SJSA1 (cell line): ENCODE data around the gene FAM118B. TPM values are rescaled to one million over a fixed set of nuclear protein-coding genes. Genes with fewer than 3 reads are reported as not detected.

Experiments
- DNase-seq, 2 experiments: peaks; one replicate each; pipeline ENCODE4 v3.0.0-alpha.2; 2015 to 2020; ENCODE audit warnings: low spot score in 2 of 2, low read depth in 1 of 2
- H3K27ac ChIP-seq: fragments of 250-450 bp; sonication (Bioruptor Pico); 2 replicates; pipeline ENCODE4 v1.5.1; 2020; ENCODE audit warnings: mild to moderate bottlenecking, moderate library complexity
- H3K27me3 ChIP-seq: fragments of 250-450 bp; sonication (Bioruptor Pico); replicated peaks from 2 replicates; pipeline ENCODE4 v1.5.1; 2020; ENCODE audit warnings: mild to moderate bottlenecking, moderate library complexity
- H3K36me3 ChIP-seq: fragments of 250-450 bp; sonication (Bioruptor Pico); 2 replicates; pipeline ENCODE4 v1.5.1; 2020; ENCODE audit warnings: mild to moderate bottlenecking
- H3K4me1 ChIP-seq: fragments of 250-450 bp; sonication (Bioruptor Pico); replicated peaks from 2 replicates; pipeline ENCODE4 v1.6.1; 2021; ENCODE audit warnings: mild to moderate bottlenecking
- H3K4me3 ChIP-seq: fragments of 250-450 bp; sonication (Bioruptor Pico); 2 replicates; pipeline ENCODE4 v1.5.1; 2020; ENCODE audit warnings: mild to moderate bottlenecking
- H3K9me3 ChIP-seq: fragments of 250-450 bp; sonication (Bioruptor Pico); replicated peaks from 2 replicates; pipeline ENCODE4 v1.5.1; 2020; ENCODE audit warnings: mild to moderate bottlenecking
- total RNA-seq: library from RNA; depleted of rRNA; stranded (reverse); fragments of >200 nt; shearing (Covaris generic); gene quantifications from 2 replicates; pipeline ENCODE4 v1.2.3, GENCODE V29; 2014

The FAM118B gene
- total RNA-seq, 1 experiment from 2014 or later, result 12.2 TPM

DNA sequence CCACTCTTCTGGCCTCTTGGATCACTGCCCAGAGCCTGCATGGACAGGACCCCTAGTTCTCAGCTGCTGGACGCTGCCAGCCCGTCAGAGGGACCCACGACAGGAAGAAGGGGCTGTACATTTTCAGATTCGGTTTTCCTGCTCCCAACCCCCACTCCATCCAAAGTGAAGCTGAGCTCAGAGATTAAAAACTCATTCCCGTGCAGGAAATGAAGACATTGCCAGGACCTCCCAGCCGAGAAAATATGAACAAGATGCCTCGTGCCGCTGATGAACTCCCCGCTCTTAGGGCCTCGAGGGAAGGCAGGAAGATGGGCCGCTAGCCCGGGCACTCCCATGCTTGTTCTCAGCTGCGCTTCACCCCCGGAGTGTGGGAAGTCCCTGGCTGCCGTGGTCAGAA lies 36.2 kb upstream of the FAM118B start:
- Histone ChIP-seq H3K27me3 (no peaks in the 10 kb centered on the region; the same call in 1 of the 2 replicates), H3K9me3 (no peaks in the 10 kb centered on the region), H3K36me3 (no peaks in the 10 kb centered on the region), H3K27ac (no peak overlapping the region), H3K4me1 (no peaks in the 10 kb centered on the region), H3K4me3 (no peak overlapping the region)
- DNase-seq, result no peak

DNA sequence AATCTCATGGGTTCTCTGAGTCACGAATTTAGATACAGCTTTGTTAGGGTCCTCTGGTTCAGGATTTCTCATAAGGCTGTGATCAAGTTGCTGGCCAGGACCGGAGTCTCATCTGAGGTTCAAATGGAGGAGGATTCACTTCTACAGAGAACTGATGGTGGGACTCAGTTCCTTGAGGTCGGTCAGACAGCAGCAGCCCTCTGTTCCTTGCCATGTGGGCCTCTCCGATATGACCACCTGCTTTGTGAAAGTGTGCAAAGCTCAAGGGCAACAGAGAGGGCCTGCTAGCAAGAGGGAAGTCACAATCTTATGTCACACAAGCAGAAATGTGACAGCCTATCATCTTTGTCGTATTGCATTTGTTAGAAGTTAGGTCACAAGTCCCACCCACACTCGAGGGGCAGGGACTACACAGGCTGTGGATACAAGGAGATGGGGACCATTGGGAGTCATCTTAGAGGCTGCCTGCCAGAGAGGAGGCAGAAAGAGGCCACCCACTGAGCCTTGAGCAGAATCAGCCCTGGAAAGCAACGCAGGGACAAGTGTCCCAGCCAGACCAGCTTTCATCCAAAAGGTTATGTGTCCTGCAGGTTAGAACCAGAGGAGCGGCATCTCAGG lies 34.6 kb upstream of the FAM118B start:
- Histone ChIP-seq H3K27me3 (no peaks in the 10 kb centered on the region; the same call in 1 of the 2 replicates), H3K4me1 (no peaks in the 10 kb centered on the region), H3K9me3 (no peaks in the 10 kb centered on the region), H3K4me3 (no peak overlapping the region), H3K36me3 (no peaks in the 10 kb centered on the region), H3K27ac (no peak overlapping the region)
- DNase-seq, result no peak

DNA sequence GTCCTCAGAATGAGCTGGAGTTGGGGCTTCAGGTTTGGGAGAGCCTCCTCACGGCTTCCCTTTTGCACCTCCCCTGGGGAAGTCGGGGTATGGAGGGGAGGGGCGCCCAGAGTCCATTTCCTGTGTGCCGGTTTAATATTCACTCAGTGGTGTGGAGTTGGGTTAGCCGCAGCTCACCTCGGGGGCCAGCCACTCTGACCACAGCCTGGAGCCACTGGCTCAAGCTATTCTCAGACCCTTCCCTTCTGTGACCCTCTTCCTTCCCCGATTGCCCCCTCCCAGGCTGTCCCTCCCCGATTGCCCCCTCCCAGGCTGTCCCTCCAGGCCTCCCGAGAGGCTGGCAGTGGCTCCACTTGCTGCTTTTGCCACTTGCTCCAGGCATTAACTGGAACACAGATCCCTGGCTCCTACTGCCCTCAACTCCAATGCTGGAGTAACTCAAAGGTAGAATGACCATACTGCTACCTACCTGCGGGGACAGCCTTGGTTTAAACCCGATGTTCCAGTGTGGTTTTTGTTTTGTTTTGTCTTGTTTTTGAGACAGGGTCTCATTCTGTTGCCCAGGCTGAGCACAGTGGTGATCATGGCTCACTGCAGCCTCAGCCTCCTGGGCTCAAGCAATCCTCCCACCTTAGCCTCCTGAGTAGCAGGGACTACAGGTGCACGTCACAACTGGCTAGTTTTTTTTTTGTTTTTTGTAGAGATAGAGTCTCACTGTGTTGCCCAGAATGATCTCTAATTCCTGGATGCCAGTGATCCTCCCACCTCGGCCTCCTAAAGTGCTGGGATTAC lies 29.4 kb upstream of the FAM118B start:
- Histone ChIP-seq H3K36me3 (no peaks in the 10 kb centered on the region), H3K4me3 (no peak overlapping the region), H3K4me1 (no peaks in the 10 kb centered on the region), H3K9me3 (no peaks in the 10 kb centered on the region), H3K27me3 (no peaks in the 10 kb centered on the region), H3K27ac (no peak overlapping the region)
- no peak for DNase-seq

DNA sequence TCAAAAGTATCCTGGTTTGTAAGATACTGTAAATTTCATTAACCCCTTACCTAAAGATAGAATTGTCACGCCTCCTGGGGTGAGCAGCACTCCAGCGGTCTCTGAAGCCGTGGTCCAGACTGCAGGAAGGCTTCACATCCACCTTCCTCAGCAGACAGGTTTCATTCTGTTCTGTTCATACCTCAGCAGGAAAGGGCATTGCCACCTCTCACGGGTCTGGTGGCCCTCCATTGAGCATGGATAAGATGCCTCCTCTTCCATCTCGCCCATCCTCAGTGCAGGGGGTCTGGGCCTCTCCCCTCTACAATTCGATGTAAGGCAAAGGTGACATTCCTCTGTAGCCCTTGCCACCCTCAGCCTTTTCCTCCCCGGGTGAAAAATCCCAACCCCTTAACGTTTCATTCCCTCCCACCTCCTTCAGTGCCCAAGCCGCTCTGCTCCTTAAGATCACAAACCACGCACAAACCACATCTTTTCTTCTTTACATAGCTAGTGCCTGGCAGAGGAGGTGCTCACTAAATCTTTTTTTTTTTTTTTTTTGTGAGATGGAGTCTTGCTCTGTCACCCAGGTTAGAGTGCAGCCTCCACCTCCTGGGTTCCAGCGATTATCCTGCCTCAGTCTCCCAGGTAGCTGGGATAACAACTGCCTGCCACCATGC lies 28.7 kb upstream of the FAM118B start:
- no peak for DNase-seq
- Histone ChIP-seq H3K27ac (no peak overlapping the region), H3K4me1 (no peaks in the 10 kb centered on the region), H3K27me3 (no peaks in the 10 kb centered on the region), H3K9me3 (no peaks in the 10 kb centered on the region), H3K4me3 (no peak overlapping the region), H3K36me3 (no peaks in the 10 kb centered on the region)

GRCh38 chr11:126185259-126186024 lies 26.1 kb upstream of the FAM118B start:
- no peak overlapping the region for H3K27ac ChIP-seq
- H3K27me3 ChIP-seq, result no peaks in the 10 kb centered on the region
- H3K4me1 ChIP-seq, result no peaks in the 10 kb centered on the region
- no peak for DNase-seq
- H3K36me3 ChIP-seq, result no peaks in the 10 kb centered on the region
- H3K4me3 ChIP-seq, result no peak overlapping the region
- H3K9me3 ChIP-seq, result no peaks in the 10 kb centered on the region

DNA sequence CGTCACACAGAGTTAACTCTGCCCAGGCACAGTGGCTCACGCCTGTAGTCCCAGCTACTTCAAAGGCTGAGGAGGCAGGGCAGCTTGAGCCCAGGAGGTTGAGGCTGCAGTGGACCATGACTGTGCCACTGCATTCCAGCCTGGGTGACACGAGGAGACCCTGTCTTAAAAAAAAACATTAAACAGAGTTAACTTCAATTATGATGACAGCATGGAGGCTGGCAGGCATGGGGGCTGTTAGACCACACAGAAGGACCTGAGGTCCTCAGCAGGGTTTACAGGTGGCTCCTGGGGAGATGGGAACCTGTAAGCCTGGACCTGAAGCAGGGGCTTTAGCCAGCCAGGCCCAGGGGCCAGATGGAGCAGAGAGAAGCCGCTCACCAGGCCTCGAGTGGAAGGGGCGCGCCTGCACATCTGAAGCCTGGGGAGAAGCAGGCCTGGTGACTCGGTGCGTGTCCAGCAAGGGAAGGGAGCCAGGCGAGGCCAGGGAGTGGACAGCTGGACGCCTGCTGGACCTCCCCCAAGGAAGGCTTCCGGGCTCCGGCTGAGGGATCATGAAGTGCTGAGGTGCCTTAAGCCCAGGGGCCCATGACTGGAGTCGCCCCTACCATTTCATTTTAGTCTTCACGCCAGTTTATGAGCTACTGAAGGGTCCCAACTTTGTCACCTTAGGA lies 25.4 kb upstream of the FAM118B start:
- no peaks in the 10 kb centered on the region for H3K4me1 ChIP-seq
- no peaks in the 10 kb centered on the region for H3K27me3 ChIP-seq
- H3K4me3 ChIP-seq, result no peak overlapping the region
- no peaks in the 10 kb centered on the region for H3K36me3 ChIP-seq
- DNase-seq, result no peak
- no peak overlapping the region for H3K27ac ChIP-seq
- no peaks in the 10 kb centered on the region for H3K9me3 ChIP-seq

GRCh38 chr11:126186708-126187529 lies 24.7 kb upstream of the FAM118B start:
- H3K36me3 ChIP-seq, result no peaks in the 10 kb centered on the region
- no peaks in the 10 kb centered on the region for H3K27me3 ChIP-seq
- DNase-seq, result no peak
- H3K27ac ChIP-seq, result no peak overlapping the region
- no peak overlapping the region for H3K4me3 ChIP-seq
- H3K4me1 ChIP-seq, result no peaks in the 10 kb centered on the region
- H3K9me3 ChIP-seq, result no peaks in the 10 kb centered on the region

- Histone ChIP-seq H3K4me1 (no peaks in the 10 kb centered on the region), H3K27ac (no peak overlapping the region), H3K36me3 (no peaks in the 10 kb centered on the region), H3K9me3 (no peaks in the 10 kb centered on the region), H3K4me3 (no peak overlapping the region), H3K27me3 (no peaks in the 10 kb centered on the region)
- DNase-seq, result no peak
These were observed 23.1 kb upstream of the FAM118B start for GRCh38 chr11:126188332-126189108.

DNA sequence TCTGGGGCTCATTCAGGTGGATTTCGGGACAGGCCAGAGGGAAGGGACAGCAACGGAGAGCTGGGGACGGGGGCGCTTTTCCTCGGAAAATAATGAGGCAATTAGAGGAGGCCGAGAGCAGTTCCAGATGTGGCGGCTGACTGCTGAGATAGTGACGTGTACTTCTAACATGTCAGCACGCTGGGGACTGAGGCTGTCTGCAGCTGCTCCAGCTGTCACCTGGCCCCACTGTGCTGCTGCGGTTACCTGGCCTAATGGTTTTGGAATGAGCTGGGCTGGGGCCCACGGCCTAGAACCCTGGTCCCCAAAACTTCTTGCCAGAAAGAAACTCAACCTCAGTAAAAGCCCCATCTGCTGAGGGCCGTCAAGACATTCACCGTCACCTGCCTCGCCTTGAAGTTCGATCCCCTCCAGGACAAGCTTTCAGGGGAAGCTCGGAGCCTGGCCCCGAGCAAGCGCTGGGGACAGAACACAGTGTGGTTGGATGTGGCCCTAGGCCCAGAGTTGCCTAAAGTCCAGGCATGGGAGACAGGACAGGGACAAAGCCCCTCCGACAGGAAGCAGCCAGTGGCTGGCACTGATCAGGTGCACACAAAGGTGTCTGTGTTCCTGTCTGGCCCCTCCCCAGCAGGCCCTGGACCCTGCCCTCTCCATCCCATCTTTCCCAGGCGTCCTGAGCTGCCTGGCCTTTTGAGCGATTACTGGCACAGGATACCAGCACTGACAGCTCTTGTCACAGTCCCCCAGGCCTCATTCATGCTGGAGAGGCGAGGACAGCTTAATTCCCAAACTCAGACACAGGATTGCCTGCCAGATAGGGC lies 22.3 kb upstream of the FAM118B start:
- Histone ChIP-seq H3K27me3 (no peaks in the 10 kb centered on the region), H3K4me1 (no peaks in the 10 kb centered on the region), H3K27ac (no peak overlapping the region), H3K9me3 (no peaks in the 10 kb centered on the region), H3K4me3 (no peak overlapping the region), H3K36me3 (no peaks in the 10 kb centered on the region)
- DNase-seq, result no peak

- Histone ChIP-seq H3K27ac (no peak overlapping the region), H3K4me3 (no peak overlapping the region), H3K27me3 (no peaks in the 10 kb centered on the region), H3K9me3 (no peaks in the 10 kb centered on the region), H3K4me1 (no peaks in the 10 kb centered on the region), H3K36me3 (no peaks in the 10 kb centered on the region)
- DNase-seq, result no peak
These were observed 20.8 kb upstream of the FAM118B start for GRCh38 chr11:126190792-126191191.

- no peaks in the 10 kb centered on the region for H3K4me1 ChIP-seq
- no peaks in the 10 kb centered on the region for H3K9me3 ChIP-seq
- no peak overlapping the region for H3K4me3 ChIP-seq
- no peaks in the 10 kb centered on the region for H3K36me3 ChIP-seq
- DNase-seq, result no peak
- no peak overlapping the region for H3K27ac ChIP-seq
- H3K27me3 ChIP-seq, result no peaks in the 10 kb centered on the region
These were observed 20.1 kb upstream of the FAM118B start for GRCh38 chr11:126191379-126192073.
